Lower lobe of right lung (tissue), 2 donors: Measurements from ENCODE around the gene BGLAP. TPM values are rescaled to one million over a fixed set of nuclear protein-coding genes. Genes with fewer than 3 reads are reported as not detected.

Experiments
- ATAC-seq, 2 donors: fragments of 200-7000 bp; cut with Tn5 transposase; one replicate each; pipeline ENCODE4 v1.9.1; 2020 to 2022; ENCODE audit warnings: mild to moderate bottlenecking in 2 of 2, moderate library complexity in 2 of 2
- DNase-seq: peaks from one replicate; pipeline ENCODE4 v3.0.0-alpha.2; 2020
- H3K27ac ChIP-seq: fragments of 200-600 bp; one replicate; pipeline ENCODE4 v1.8.0; 2022
- H3K27me3 ChIP-seq: fragments of 200-600 bp; one replicate; pipeline ENCODE4 v1.8.0; 2022; ENCODE audit warnings: low read depth
- H3K36me3 ChIP-seq: fragments of 200-600 bp; one replicate; pipeline ENCODE4 v1.8.0; 2022; ENCODE audit warnings: mild to moderate bottlenecking
- H3K4me1 ChIP-seq: fragments of 200-600 bp; one replicate; pipeline ENCODE4 v1.8.0; 2022
- H3K4me3 ChIP-seq: fragments of 200-600 bp; one replicate; pipeline ENCODE4 v1.8.0; 2022; ENCODE audit warnings: mild to moderate bottlenecking
- H3K9me3 ChIP-seq: fragments of 200-600 bp; one replicate; pipeline ENCODE4 v1.8.0; 2022
- CTCF ChIP-seq: fragments of 200-600 bp; IDR thresholded peaks from one replicate; pipeline ENCODE4 v1.8.0; 2022; ENCODE audit warnings: antibody characterized with exemption, mild to moderate bottlenecking
- intact Hi-C: fragments of 100-400 bp; cut with DNase I; formaldehyde crosslinking; loops from one replicate; pipeline ENCODE4 v1.11.0; 2022
- total RNA-seq: library from RNA; stranded (reverse); fragmentation: NEBNext Ultra II Directional; extraction: Animal tissue kit (Norgen Biotek cat#: 25700); gene quantifications from one replicate; pipeline ENCODE4 v1.2.1, GENCODE V29; 2021
- donor health status: DM: no; HTN: yes; CAD: no; lungs with severe emphysema.

The BGLAP gene
- total RNA-seq, 1 donor from 2014 or later: 4.8 TPM

GRCh38 chr1:156257711-156258110 lies 15.7 kb downstream of the BGLAP start:
- H3K9me3 ChIP-seq: no peaks in the 10 kb centered on the region
- no peaks in the 10 kb centered on the region for H3K4me1 ChIP-seq
- no peak overlapping the region for H3K27ac ChIP-seq
- intact Hi-C loops: no loop called here
- no peaks in the 10 kb centered on the region for H3K27me3 ChIP-seq
- no peak for TF ChIP-seq CTCF
- H3K4me3 ChIP-seq: no peak overlapping the region
- DNase-seq (no peak), ATAC-seq (no peak)
- H3K36me3 ChIP-seq: peaks cover 100% of the 10 kb centered on the region

- H3K9me3 ChIP-seq: no peaks in the 10 kb centered on the region
- H3K27me3 ChIP-seq: no peaks in the 10 kb centered on the region
- ATAC-seq (no peak), DNase-seq (no peak)
- H3K4me3 ChIP-seq: no peak overlapping the region
- H3K4me1 ChIP-seq: no peaks in the 10 kb centered on the region
- intact Hi-C loops: no loop called here
- no peak for TF ChIP-seq CTCF
- peaks cover 100% of the 10 kb centered on the region for H3K36me3 ChIP-seq
- H3K27ac ChIP-seq: no peak overlapping the region
Observed at GRCh38 chr1:156258859-156259258, 16.9 kb downstream of the BGLAP start.

GRCh38 chr1:156259805-156260204 lies 17.8 kb downstream of the BGLAP start:
- peaks cover 98% of the 10 kb centered on the region for H3K36me3 ChIP-seq
- no peak for TF ChIP-seq CTCF
- intact Hi-C loops: no loop called here
- no peak overlapping the region for H3K4me3 ChIP-seq
- H3K27ac ChIP-seq: no peak overlapping the region
- H3K9me3 ChIP-seq: no peaks in the 10 kb centered on the region
- ATAC-seq (no peak), DNase-seq (no peak)
- no peaks in the 10 kb centered on the region for H3K4me1 ChIP-seq
- H3K27me3 ChIP-seq: no peaks in the 10 kb centered on the region

GRCh38 chr1:156260896-156261295 lies 18.9 kb downstream of the BGLAP start:
- ATAC-seq (no peak), DNase-seq (no peak)
- Histone ChIP-seq H3K27ac (no peak overlapping the region), H3K4me3 (no peak overlapping the region), H3K9me3 (no peaks in the 10 kb centered on the region), H3K4me1 (no peaks in the 10 kb centered on the region), H3K27me3 (no peaks in the 10 kb centered on the region), H3K36me3 (peaks cover 98% of the 10 kb centered on the region)
- no peak for TF ChIP-seq CTCF
- intact Hi-C loops: no loop called here

- no peak for TF ChIP-seq CTCF
- H3K36me3 ChIP-seq: peaks cover 98% of the 10 kb centered on the region
- no peaks in the 10 kb centered on the region for H3K4me1 ChIP-seq
- H3K4me3 ChIP-seq: no peak overlapping the region
- no peak for DNase-seq
- intact Hi-C loops: no loop called here
- H3K27ac ChIP-seq: no peak overlapping the region
- peak in 1 of 2 donors; percentile 27 for ATAC-seq
- H3K27me3 ChIP-seq: no peaks in the 10 kb centered on the region
- no peaks in the 10 kb centered on the region for H3K9me3 ChIP-seq
Observed at GRCh38 chr1:156262461-156263287, 20.7 kb downstream of the BGLAP start.
